ENCODE measurements around the gene ZNF112.
"Not testable (repeated sequence)": the region's sequence is repeated elsewhere in the genome, so short reads cannot be mapped to it uniquely, and the experiment has no call there.

ZNF112 gene

DNA sequence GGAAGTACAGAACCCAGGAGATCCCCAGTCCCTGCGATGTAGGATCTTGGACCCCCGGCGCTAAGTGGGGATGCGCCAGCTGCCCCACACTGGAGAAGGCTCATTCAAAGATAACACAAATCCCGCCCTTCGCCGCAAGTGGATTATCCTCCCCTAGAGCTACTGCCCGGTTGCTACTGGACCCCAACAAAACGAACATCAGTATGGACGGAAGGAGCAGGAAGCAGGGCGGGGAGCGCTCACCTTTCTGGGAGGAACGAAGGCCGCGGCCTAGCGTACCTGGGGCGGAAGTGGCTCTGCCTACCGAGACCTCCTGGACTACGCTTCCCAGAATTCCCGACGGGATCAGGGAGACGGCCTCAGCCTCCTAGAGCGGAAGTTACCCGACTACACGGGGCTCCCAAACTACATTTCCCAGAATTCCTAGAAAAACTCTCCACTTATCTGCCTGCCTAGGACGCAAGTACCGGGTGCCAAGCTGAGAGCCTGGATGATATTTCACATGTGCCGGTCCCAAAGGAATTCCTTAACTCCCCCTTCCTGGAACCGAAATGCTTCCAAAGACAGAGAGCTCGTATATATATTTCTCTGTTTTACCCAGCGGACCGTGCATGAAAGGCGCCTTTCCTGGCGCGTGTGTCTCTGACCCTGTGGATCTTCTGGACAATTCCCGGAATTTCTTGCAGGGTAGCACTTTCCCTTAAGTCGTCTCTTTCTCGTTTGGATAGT is at the start of gene ZNF112:
Gene ZNF112, minus strand, starts transcription at position 298 of the 729 bp plus-strand sequence. CDS start 16,141 bp downstream, outside the sequence.
- peak; percentile 85 for DNase-seq

- no peak for DNase-seq
Observed at GRCh38 chr19:44401139-44402115, 44.9 kb upstream of the ZNF112 start, which contains the start of gene ZNF285. Gene ZNF285 (minus strand): TSS chr19:44401608. CDS start chr19:44397213, 4,395 bp downstream.

DNA sequence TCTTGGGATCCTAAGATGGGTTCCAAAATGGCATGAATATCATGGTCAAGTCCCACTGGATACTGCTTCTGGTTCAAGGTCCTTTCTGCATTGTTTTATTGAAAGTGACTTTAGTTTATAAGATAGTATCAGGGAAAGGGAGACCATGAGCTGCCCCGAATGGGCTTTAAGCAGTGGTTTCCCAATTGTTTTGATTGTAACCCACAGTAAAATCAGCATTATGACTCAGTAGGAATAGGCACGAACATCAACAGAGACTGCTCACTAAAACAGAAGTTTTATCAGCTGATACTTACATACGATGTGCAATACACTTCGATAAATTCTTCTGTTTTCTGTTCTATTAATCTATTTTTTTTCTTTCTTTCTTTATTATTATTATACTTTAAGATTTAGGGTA is 32.8 kb upstream of the ZNF112 start:
- not testable (repeated sequence) for DNase-seq

DNA sequence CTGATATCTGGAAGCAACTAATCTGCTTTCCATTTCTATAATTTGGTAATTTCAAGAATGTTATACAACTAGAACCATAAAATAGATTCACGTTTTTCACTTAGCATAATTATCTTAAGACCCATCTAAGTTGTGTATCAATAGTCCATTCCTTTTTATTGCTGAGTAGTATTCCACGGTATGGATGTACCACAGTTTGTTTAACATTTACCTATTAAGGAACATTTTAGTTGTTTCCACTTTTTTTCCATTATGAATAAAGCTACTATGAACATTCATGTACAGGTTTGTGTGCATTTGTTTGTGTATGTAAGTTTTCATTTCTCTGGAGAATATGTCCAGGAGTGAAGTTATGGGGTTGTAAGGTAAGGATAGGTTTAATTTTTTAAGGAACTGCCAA is 18.3 kb upstream of the ZNF112 start:
- no peak for DNase-seq

DNA sequence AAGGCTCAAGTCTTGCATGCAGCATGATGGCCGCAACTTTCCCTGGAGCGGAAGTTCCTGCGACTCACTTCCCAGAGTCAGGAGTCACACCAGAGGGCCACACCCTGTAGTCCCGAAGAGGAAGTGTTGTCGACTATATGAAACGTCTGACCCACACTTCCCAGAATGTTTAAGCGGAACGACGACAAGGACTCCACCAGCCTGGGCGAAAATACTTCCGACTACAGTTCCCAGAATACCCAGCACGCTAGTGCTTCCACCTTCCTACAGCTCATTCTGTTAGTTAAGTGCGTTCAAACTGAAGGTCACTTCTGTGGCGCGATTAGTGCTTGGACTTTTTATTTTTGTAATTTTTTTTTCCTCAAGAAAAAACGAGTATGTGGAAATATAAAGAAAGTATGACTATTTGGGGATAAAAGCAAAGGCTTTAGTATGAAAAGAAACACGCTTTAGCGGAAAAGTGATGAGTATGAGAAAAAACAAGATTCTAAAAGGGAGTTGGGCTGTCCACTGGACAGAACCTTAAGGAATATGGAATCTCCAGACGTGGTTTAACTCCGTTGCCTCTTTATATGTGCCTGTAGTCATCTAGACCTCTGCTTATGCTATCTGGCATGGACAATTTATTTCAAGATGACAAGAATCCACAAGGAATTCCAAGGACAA is 15.5 kb upstream of the ZNF112 start:
- DNase-seq = no peak

DNA sequence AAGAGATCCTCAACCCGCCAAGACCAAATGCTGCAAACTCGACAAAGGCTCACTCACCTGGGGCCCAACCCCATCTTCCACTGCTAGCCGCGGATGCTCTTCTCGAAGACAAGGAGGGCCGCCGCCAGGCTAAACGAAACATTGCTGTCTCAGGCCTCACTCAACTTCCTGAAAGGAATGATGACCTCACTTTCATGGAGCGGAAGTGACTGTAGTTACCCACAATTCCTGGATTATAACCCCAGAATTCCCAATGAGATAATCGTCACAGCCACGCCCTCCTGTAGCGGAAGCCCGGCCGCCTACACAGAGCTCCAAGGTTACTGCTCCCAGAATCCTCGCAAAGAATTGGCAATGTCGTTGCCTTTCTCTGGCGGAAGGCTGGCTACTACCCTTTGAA is 10.5 kb upstream of the ZNF112 start:
- no peak for DNase-seq

DNA sequence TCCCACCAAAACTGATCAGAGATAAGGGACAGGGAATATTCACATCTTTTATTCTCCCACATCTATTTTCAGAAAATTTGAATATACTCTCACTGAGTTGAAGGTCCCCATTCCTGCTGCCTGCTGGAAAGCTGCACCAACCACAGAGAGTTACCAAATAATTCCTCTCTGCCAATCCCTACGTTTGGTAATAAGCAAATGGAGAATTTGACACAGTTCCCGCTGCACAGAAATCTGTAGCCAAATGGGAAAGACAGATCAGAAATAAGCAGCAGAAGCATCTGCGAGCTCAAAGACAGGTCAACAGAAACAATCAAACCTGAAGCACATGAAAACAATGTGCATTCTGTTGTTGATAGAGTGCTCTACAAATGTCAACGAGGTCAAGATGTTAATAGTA is 9.9 kb downstream of the ZNF112 start:
- DNase-seq = no peak

DNA sequence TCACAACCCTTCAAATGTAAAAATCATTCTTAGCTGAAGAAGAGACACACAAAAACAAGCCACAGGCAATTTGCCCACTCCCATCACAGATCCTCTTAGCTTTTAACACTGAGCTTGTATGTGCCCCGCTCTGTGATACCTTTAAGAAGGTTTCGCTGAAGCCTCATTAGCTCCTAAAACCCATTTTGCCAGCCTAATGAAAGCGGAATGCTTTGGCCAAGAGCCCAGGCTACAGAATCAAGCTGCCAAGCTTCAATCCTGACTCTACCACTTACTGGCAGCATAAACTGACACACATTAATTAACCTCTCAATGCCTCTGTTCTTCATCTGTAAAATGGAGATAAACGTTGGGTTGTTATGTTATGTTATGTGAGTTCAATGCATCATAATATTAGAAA is 10.5 kb downstream of the ZNF112 start:
- DNase-seq = no peak

- DNase-seq = no peak
Observed at GRCh38 chr19:44344255-44344654, 12.2 kb downstream of the ZNF112 start.

- DNase-seq = no peak
Observed at GRCh38 chr19:44341794-44342193, 14.7 kb downstream of the ZNF112 start.

- not testable (repeated sequence) for DNase-seq
Observed at GRCh38 chr19:44334639-44335038, 21.8 kb downstream of the ZNF112 start.

- DNase-seq = no peak
Observed at GRCh38 chr19:44332145-44332544, 24.3 kb downstream of the ZNF112 start.

GRCh38 chr19:44315883-44316282 is 40.6 kb downstream of the ZNF112 start:
- DNase-seq = no peak

GRCh38 chr19:44313231-44313630 is 43.2 kb downstream of the ZNF112 start:
- DNase-seq = no peak

- no peak for DNase-seq
Observed at GRCh38 chr19:44308011-44308410, 48.5 kb downstream of the ZNF112 start.

DNA sequence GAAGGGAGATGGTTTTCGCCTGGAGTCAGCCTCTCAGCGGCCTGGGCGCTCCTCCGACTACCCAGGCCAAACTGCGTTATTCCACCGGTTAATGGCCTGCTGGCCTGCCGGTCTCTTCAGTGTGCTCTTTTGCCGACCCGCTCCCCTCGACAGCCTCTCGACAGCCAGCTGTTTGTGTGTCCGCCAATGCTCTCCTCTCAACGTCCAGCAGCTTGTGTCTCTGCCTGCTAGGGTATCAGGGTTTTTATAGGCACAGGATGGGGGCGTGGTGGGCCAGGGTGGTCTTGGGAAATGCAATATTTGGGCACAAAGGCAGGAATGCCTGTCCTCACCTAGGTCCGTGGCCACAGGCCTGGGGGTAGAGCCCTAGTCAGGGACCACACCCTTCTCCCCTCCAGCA is 50.2 kb downstream of the ZNF112 start:
- no peak for DNase-seq

GRCh38 chr19:44305457-44305856 is 51.0 kb downstream of the ZNF112 start:
- no peak for DNase-seq

- peak; percentile 99 for DNase-seq
Observed at GRCh38 chr19:44304659-44305193, 51.8 kb downstream of the ZNF112 start, which contains the start of gene ZNF235. Gene ZNF235 (minus strand): TSS chr19:44305025. CDS start chr19:44303404, 1,621 bp downstream.

GRCh38 chr19:44303976-44304568 is 52.4 kb downstream of the ZNF112 start:
- peak; percentile 25 for DNase-seq

DNA sequence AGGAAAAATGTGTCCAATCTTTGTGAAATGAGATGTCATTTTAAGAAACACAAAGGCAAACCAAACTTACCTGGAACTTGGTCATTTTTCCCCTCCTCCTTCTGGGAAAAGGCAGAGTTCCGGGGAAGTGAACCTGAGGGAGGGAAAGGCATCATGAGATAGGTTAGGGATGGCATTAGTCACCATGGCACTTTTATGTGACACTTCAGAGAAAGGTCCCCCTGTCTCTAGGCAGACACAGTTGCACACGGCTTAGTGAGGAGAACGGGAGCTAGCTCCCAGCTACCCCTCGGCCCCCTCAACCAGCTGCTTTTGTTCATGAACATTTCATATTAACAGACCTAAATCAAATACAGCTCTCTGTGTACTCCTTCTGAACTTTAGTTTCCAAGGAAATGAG is 53.2 kb downstream of the ZNF112 start:
- DNase-seq = no peak

- no peak for DNase-seq
Observed at GRCh38 chr19:44284968-44285367, 71.5 kb downstream of the ZNF112 start.

GRCh38 chr19:44282846-44283245 is 73.6 kb downstream of the ZNF112 start:
- DNase-seq = no peak

All from amniotic stem cell (primary cell).